Measurements from ENCODE around the gene DGKQ. TPM values are rescaled to one million over a fixed set of nuclear protein-coding genes. Genes with fewer than 3 reads are reported as not detected.
A peak's percentile ranks its signal among the peaks of the same experiment; 100 is the strongest.

Gene DGKQ
- total and polyA plus RNA-seq, 9 of the 15 experiments (the other 6 are each of a cell fraction or from before 2014, with no cell fraction given): 0.17 to 22.0 (median 5.6) TPM

GRCh38 chr4:931960-932712 lies 41.2 kb downstream of the DGKQ start, which contains the start of the genes GAK and TMEM175 (continued):
- TF ChIP-seq RBM17 (IDR thresholded peaks at IDR 0.05; ENCODE audit: borderline replicate concordance, low read depth, low read length): no peak
- TF ChIP-seq TCFL5 (CRISPR knock-in tag; conservative IDR thresholded peaks at IDR 0.05): no peak
- no peak for TF ChIP-seq SMARCC2 (IDR thresholded peaks at IDR 0.05; ENCODE audit: low read depth)
- TF ChIP-seq SETDB1 (IDR thresholded peaks at IDR 0.05; ENCODE audit: low read length): no peak
- TF ChIP-seq HBP1 (CRISPR knock-in tag; IDR thresholded peaks at IDR 0.05): no peak
- no peak for TF ChIP-seq MAFF (IDR thresholded peaks at IDR 0.05; ENCODE audit: low read length)
- TF ChIP-seq ATF7 (IDR thresholded peaks at IDR 0.05): peak; percentile 88
- no peak for TF ChIP-seq CEBPZ (IDR thresholded peaks at IDR 0.05; ENCODE audit: borderline replicate concordance, low read depth, low read length)
- peak; percentile 99 for TF ChIP-seq CREM (IDR thresholded peaks at IDR 0.05; ENCODE audit: low read depth)
- TF ChIP-seq KLF1 (tag; IDR thresholded peaks at IDR 0.05): peak; percentile 59; the same call in 1 of the 2 replicates
- no peak for TF ChIP-seq ZNF785 (CRISPR knock-in tag; IDR thresholded peaks at IDR 0.05)
- TF ChIP-seq ZNF133 (CRISPR knock-in tag; IDR thresholded peaks at IDR 0.05): no peak
- TF ChIP-seq SRSF9 (IDR thresholded peaks at IDR 0.05; ENCODE audit: borderline replicate concordance, low read depth, low read length): no peak
- no peak for TF ChIP-seq NFXL1 (CRISPR knock-in tag; IDR thresholded peaks at IDR 0.05)
- no peak for TF ChIP-seq ZNF561 (CRISPR knock-in tag; conservative IDR thresholded peaks at IDR 0.05)
- no peak for TF ChIP-seq PRMT5 (CRISPR knock-in tag; IDR thresholded peaks at IDR 0.05)
- TF ChIP-seq ZNF253 (CRISPR knock-in tag; conservative IDR thresholded peaks at IDR 0.05): no peak
- TF ChIP-seq HDAC8 (tag; IDR thresholded peaks at IDR 0.05): no peak
- no peak for TF ChIP-seq MAFK (IDR thresholded peaks at IDR 0.05; ENCODE audit: low read length)
